Gastrocnemius medialis (tissue), 4 donors: ENCODE measurements around the gene MAPK8. TPM values are rescaled to one million over a fixed set of nuclear protein-coding genes. Genes with fewer than 3 reads are reported as not detected.

ENCODE experiments used
- ATAC-seq, 2 donors: fragments of 150-250 bp; one replicate each; pipeline ENCODE4 v1.9.1; 2016
- DNase-seq, 2 donors: peaks; one replicate each; pipeline ENCODE4 v3.0.0-alpha.2; 2019
- H3K27ac ChIP-seq, 4 donors: fragments of 200-600 bp; sonication (generic); 1 replicate in 1 of 4; 2 replicates in 3 of 4; pipeline ENCODE4 v1.5.1; 2016 to 2018; ENCODE audit warnings: mild to moderate bottlenecking in 2 of 4, moderate library complexity in 1 of 4
- H3K27me3 ChIP-seq, 3 donors: fragments of 200-600 bp; sonication (generic) in 2 of 3; 1 replicate in 1 of 3; 2 replicates in 2 of 3; pipeline versions ENCODE4 v1.5.1 to v1.6.0; 2016 to 2019; ENCODE audit warnings: mild to moderate bottlenecking in 1 of 3, moderate library complexity in 1 of 3
- H3K36me3 ChIP-seq, 2 donors: fragments of 200-600 bp; sonication (generic) in 1 of 2; one replicate each; pipeline ENCODE4 v1.5.1; 2017 to 2018
- H3K4me1 ChIP-seq, 2 donors: fragments of 200-600 bp; sonication (generic) in 1 of 2; one replicate each; pipeline ENCODE4 v1.5.1; 2016 to 2017; ENCODE audit warnings: mild to moderate bottlenecking in 2 of 2
- H3K4me3 ChIP-seq, 4 donors: fragments of 200-600 bp; sonication (generic) in 3 of 4; 1 replicate in 1 of 4; 2 replicates in 3 of 4; pipeline ENCODE4 v1.5.1; 2016 to 2019; ENCODE audit warnings: mild to moderate bottlenecking in 2 of 4
- H3K9me3 ChIP-seq, 3 donors: fragments of 200-600 bp; sonication (generic) in 2 of 3; 1 replicate in 1 of 3; 2 replicates in 2 of 3; pipeline ENCODE4 v1.5.1; 2016 to 2019
- CTCF ChIP-seq, 5 experiments: fragments of 450-650 bp in 3 of 5; fragments of 200-600 bp in 2 of 5; sonication (generic) in 2 of 5; IDR thresholded peaks in 4 of 5; conservative IDR thresholded peaks in 1 of 5; 1 replicate in 4 of 5; 2 replicates in 1 of 5; pipeline ENCODE4 v1.5.1; 2016 to 2019; ENCODE audit warnings: antibody characterized with exemption in 5 of 5, mild to moderate bottlenecking in 3 of 5, moderate library complexity in 3 of 5
- POLR2A ChIP-seq, 2 donors: fragments of 450-650 bp; IDR thresholded peaks; one replicate each; pipeline ENCODE4 v1.6.1; 2017; ENCODE audit warnings: antibody characterized with exemption in 2 of 2, mild to moderate bottlenecking in 2 of 2, moderate library complexity in 2 of 2
- in situ Hi-C, 4 donors: fragments of 200-750 bp; cut with MboI; loops; one replicate each; pipeline versions ENCODE4 v1.15.0 to v1.8.0; 2017; ENCODE audit warnings: low sequenced_read_pairs in 4 of 4
- intact Hi-C: fragments of 100-400 bp; cut with DNase I; formaldehyde crosslinking; loops from one replicate; pipeline ENCODE4 v1.15.1; 2023; ENCODE audit warnings: low total_unique reads
- total RNA-seq, 4 donors: library from RNA; depleted of rRNA; stranded (reverse); fragments of >200 nt; gene quantifications; one replicate each; pipeline versions ENCODE4 v1.1.0 to v1.2.3, GENCODE V29; 2016

Gene MAPK8
- total RNA-seq, 4 donors from 2014 or later, result 25.6 to 52.1 (median 35.4) TPM

- in situ Hi-C loops, result no loop called here
- no peaks in the 10 kb centered on the region for H3K9me3 ChIP-seq
Measured at GRCh38 chr10:48457949-48458661, 151.6 kb downstream of the MAPK8 start.

GRCh38 chr10:48458662-48459048 lies 152.2 kb downstream of the MAPK8 start:
- no peaks in the 10 kb centered on the region for H3K36me3 ChIP-seq
- no peak overlapping the region for H3K27ac ChIP-seq
- intact Hi-C loops, result no loop called here
- no peak overlapping the region for H3K4me3 ChIP-seq
- in situ Hi-C loops, result no loop called here
- no peaks in the 10 kb centered on the region for H3K27me3 ChIP-seq
- H3K4me1 ChIP-seq, result peaks cover 0 to 4% of the 10 kb centered on the region in 2 donors
- DNase-seq, result no peak
- H3K9me3 ChIP-seq, result no peaks in the 10 kb centered on the region
- no peak for TF ChIP-seq CTCF (IDR thresholded peaks at IDR 0.05 in 4 of 5, conservative IDR thresholded peaks at IDR 0.05 in 1 of 5)
- TF ChIP-seq POLR2A (IDR thresholded peaks at IDR 0.05), result no peak
- no peak for ATAC-seq

More at GRCh38 chr10:48457949-48458661, 151.6 kb downstream of the MAPK8 start:
- Histone ChIP-seq H3K4me1 (peaks cover 0 to 4% of the 10 kb centered on the region in 2 donors), H3K36me3 (no peaks in the 10 kb centered on the region), H3K4me3 (no peak overlapping the region), H3K27me3 (no peaks in the 10 kb centered on the region), H3K27ac (no peak overlapping the region)
- intact Hi-C loops, result no loop called here
- DNase-seq (no peak), ATAC-seq (no peak)
- TF ChIP-seq CTCF (IDR thresholded peaks at IDR 0.05 in 4 of 5, conservative IDR thresholded peaks at IDR 0.05 in 1 of 5) (no peak), POLR2A (IDR thresholded peaks at IDR 0.05) (no peak)

GRCh38 chr10:48459270-48460150 lies 153.0 kb downstream of the MAPK8 start:
- intact Hi-C loops, result no loop called here
- Histone ChIP-seq H3K4me1 (peaks cover 0 to 4% of the 10 kb centered on the region in 2 donors), H3K4me3 (no peak overlapping the region), H3K27me3 (no peaks in the 10 kb centered on the region), H3K9me3 (no peaks in the 10 kb centered on the region), H3K27ac (no peak overlapping the region), H3K36me3 (no peaks in the 10 kb centered on the region)
- no peak for DNase-seq
- TF ChIP-seq POLR2A (IDR thresholded peaks at IDR 0.05), result no peak
- TF ChIP-seq CTCF (IDR thresholded peaks at IDR 0.05 in 4 of 5, conservative IDR thresholded peaks at IDR 0.05 in 1 of 5), result no peak
- in situ Hi-C loops, result no loop called here
- no peak for ATAC-seq

- Histone ChIP-seq H3K36me3 (no peaks in the 10 kb centered on the region), H3K9me3 (no peaks in the 10 kb centered on the region), H3K4me3 (no peak overlapping the region), H3K27ac (no peak overlapping the region), H3K27me3 (no peaks in the 10 kb centered on the region), H3K4me1 (peaks cover 4% of the 10 kb centered on the region in 2 donors)
- intact Hi-C loops, result no loop called here
- no peak for DNase-seq
- in situ Hi-C loops, result no loop called here
- no peak for ATAC-seq
- TF ChIP-seq CTCF (IDR thresholded peaks at IDR 0.05 in 4 of 5, conservative IDR thresholded peaks at IDR 0.05 in 1 of 5) (no peak), POLR2A (IDR thresholded peaks at IDR 0.05) (no peak)
Measured at GRCh38 chr10:48460182-48460581, 153.7 kb downstream of the MAPK8 start.
